Activated CD4-positive, alpha-beta T cell treated with anti-CD3 and anti-CD28 coated beads, Interleukin-2, amount 50 U/mL, for 1 hour (primary cell): ENCODE results near the gene TMEM240.
"Not testable (repeated sequence)": the region's sequence is repeated elsewhere in the genome, so short reads cannot be mapped to it uniquely, and the experiment has no call there.

ENCODE experiments used
- DNase-seq: peaks from one replicate; pipeline ENCODE4 v3.0.0-alpha.2; 2020

Gene TMEM240

DNA sequence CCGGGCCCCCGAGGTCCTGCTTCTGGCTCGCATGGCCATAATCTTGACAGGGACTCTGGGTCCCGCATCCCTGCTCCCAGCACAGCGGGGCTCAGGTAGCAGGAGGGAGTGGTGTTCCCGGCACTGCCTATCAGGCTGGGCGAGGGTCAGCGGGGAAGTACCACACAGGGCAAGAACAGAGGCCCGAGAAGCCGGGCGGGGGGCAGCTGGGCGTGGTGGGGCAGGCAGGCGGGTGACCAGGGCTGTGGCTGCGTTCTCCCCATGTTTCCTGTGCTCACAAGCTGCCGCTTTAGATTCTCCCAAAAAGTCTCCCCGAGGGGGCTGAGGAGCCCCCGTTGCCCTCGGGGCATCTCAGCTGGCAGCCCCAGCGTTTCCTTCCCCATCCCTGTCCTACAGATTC lies 50.6 kb downstream of the TMEM240 start:
- no peak for DNase-seq

DNA sequence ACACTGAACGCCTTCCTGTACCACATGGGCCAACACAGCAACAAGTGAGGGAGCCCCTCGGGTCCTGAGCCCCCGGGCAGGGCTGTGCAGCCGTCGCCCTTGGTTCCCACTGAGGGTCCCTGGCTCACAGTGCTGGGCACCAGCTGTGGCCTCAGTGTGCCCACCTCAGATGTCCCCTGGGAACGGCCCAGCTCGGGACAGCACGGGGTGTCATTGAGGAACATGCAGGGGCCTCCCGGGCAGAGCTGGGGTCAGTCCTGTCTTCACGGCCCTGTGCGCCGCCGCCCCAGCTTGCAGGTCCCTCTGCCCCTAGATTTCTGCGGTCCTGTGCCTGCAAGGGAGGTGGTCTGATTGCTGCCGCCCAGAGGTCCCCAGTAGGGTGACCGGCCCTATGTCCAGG lies 51.2 kb downstream of the TMEM240 start:
- DNase-seq = no peak

DNA sequence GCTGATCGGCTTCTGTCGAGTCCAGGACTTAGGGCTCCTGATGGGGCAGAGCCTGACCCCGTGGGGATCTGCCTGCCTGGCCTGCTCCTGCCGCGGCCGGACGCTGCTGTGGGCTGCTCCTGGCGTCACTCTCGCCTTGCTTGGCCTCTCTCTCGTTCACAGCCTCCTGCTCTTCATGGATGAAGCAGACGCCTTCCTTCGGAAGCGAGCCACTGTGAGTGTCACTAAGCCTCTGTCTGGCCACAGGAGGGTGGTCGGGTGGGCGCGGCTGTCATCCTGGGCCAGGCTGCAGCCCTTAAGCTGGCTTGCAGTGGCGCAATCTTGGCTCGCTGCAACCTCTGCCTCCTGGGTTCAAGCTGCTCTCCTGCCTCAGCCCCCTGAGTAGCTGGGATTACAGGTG lies 52.7 kb downstream of the TMEM240 start:
- no peak for DNase-seq

- DNase-seq = not testable (repeated sequence)
Measured at GRCh38 chr1:1485755-1486317, 54.6 kb downstream of the TMEM240 start.

DNA sequence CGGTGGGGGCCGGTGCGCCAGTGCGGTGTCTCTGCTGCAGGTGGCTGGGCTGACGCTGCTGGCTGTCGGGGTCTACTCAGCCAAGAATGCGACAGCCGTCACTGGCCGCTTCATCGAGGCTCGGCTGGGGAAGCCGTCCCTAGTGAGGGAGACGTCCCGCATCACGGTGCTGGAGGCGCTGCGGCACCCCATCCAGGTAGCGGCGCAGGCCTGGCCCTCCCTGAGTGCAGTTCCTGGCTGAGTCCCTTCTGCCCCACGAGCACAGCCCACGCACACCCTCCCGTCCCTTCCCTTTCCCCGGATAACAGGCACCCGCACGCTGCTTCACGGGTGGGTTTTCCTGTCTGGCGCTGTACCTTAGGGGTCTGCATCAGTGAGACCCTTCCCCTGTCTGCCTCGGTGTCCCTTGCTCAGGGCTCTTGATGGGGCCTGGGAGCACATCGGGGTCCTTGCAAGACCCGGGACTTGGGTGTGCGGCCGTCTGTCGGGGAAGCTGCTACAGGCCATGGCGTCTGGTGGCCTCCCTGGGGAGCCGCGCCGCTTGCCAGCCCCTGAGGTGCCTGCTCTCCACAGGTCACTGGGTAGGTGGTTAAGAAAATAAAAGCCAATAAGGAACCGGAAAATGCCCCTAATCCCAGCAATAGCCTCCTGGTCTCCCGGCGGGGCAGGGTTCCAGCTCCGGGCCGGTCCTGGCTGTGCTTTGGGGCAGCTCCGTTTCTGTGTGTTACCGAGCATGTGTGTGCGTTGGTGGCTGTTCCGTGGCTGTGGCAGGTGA lies 55.3 kb downstream of the TMEM240 start:
- not testable (repeated sequence) for DNase-seq
